Measurements from ENCODE around the gene DNAH6.

Gene DNAH6

DNA sequence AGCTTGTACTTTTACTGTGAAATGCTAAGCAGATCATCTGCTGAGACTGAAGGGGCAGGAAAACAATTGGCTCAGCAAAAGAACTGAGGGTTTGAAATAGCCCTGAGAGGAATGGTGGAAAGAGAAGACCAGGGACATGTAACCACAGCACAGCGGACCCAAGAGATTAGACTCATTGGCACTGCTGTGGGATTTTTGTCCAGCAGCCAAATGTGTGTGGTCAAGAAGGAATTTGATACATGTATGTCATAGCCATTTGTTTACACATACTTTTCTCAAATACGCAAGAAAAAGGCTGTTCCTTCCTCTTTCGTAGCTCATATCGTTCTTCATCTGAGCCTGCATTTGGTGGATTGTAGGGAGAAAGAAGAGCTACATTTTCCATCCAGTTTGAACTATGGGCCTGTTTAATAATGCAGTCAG is 290.8 kb downstream of the DNAH6 start:
- DNase-seq, result peak; percentile 23 to 53 (median 30)

DNA sequence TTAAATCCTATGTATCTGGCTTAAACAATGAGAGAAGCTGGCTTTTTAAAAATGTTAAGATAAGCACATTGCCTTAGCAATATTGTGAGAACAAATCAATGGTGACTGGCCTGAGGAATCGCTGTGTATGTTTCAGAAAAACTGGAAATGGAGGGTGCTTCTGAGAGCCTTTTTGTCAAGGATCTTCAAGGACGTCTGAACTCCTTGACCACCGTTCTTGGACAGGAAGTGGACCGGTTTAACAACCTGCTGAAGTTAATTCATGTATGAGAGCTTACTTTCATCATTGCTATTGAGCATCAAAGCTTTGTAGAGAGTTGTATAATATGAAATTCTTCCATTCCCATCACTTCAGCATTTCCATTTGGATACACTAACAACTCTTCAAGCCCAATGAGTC is 292.0 kb downstream of the DNAH6 start:
- DNase-seq, result no peak

DNA sequence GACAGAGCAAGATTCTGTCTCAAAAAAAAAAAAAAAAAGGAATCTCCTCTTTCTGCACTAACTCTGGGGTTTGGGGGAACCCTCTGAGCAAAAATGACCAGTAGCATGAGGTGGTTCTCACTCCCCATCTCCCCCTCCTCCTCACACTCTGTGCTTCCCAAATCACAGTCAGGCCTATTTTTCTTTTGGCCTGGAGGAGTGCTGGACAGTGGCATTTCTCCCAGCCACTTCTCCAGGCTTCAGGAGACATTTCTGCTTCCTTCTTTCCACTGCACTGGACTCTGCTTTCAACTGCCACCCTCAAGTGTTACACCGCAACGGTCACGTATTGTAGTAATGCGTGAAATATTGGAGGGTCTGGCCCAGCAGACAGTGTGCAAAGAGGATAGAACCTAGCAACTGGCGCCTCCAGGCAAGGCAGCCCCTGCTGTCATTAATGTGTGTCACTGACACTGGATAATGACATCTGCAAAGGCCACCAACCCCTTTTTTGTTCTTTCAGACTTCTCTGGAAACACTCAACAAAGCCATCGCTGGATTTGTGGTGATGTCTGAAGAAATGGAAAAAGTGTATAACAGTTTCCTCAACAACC is 295.6 kb downstream of the DNAH6 start:
- no peak for DNase-seq

DNA sequence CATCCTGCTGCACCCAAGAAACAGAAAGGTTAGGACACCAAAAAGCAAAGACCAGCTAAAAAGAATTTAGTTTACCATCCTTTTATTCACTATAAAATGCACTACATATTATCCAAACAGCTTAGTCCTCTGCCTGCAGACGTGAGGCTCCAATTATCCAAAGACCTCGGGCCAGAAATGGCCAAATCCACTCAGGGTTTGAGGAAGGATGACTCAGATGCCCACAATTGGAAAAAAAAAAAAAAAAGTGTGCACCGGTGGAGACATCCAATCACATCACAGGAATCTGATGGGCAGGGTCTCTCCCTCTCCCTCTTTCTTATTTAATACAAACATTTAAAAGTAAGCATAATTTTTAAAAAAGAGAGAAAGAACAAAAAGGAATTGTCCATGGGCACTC is 298.8 kb downstream of the DNAH6 start:
- DNase-seq, result no peak

DNA sequence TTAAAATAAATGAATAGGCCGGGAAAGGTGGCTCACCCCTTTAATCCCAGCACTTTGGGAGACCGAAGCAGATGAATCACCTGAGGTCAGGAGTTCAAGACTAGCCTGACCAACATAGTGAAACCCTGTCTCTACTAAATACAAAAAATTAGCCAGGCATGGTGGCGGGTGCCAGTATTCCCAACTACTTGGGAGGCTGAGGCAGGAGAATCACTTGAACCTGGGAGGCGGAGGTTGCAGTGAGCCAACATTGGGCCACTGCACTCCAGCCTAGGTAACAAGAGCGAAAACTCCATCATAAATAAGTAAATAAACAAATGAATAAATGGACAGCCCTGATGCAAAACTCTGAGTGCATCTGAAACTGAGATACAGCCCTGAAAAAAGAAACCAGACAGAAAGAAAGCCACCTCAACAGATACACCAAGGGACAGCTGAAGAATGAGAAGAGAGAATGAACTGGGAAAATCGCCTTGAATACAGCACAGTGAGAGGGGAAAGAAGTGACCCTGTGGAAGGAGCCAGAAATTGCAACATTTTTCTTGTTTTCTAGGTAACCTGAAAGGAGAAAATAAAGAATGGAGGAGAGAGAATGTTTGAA is 300.2 kb downstream of the DNAH6 start:
- no peak for DNase-seq

DNA sequence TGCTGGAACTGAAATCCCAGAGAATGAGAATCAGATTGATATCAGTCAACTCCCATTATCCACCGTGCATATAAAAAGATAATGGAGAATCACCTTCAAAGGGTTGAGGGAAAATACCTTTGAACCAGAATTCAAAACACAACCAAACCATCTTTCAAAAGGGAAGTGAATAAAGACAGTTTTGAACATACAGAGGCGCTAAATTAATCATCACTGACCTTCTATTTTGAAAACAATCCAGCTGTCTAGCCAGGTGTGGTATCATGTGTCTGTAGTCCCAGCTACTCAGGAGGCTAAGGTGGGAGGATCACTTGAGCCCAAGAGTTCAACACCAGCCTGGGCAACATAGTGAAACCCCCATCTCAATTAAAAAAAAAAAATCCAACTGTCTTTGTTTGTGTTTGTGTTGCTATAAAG is 300.9 kb downstream of the DNAH6 start:
- DNase-seq, result no peak

DNA sequence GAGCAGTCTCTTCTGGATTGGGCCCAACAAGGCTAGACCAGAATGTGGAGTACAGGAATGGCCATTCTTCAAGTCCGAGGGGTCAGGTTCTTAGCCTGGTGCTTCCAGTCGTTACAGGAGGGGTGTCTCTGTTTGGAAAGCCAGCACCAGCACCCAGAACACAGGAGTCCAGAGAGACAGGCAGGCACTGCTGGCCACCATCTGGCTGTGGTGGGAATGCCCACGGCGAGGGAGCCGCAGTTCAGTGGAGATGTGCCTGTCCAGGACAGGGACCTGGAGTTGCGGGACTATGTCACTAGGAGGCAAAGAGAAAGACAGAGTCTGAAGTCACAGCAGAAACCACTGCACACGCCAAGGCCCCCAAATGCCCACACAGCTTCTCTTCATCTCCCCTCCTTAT is 305.5 kb downstream of the DNAH6 start:
- DNase-seq, result no peak

DNA sequence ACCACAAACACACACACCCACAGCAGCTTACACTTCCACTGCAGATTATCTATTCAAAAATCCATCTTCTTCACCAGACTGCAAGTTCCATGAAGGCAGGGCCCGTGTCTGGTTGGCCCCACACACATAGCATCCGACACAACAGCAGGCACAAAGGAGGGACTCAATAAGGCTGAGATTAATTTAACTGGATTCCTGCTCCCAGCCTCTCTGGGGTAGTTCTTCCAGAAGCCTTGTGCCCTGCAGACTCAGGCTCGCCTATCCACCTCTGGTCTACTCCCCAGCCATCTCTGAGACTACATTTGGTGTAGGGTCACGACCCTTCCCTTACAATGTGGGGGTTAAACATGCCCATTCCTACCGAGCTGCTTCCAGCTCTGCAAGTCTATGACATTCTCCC is 306.9 kb downstream of the DNAH6 start:
- DNase-seq, result no peak

DNA sequence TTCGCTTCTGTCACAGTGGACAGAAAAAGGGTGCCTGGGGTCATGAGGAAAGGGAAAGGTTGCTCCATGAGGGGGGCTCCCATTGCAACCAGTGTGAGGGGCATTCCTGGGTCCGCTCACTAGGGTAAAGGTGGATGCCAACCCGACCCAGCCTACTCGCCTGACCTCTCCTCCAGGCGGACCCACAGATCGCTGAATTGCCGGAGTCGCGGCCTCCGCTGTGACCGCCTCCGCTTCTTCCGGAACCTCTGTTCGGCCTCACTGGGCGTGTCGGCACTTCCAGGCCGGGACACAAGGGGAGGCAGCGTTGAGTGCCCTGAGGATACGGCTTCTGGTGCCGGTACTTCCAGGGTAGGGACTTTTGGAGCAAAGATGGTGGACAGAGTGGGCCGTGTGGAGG is 307.5 kb downstream of the DNAH6 start:
- no peak for DNase-seq

DNA sequence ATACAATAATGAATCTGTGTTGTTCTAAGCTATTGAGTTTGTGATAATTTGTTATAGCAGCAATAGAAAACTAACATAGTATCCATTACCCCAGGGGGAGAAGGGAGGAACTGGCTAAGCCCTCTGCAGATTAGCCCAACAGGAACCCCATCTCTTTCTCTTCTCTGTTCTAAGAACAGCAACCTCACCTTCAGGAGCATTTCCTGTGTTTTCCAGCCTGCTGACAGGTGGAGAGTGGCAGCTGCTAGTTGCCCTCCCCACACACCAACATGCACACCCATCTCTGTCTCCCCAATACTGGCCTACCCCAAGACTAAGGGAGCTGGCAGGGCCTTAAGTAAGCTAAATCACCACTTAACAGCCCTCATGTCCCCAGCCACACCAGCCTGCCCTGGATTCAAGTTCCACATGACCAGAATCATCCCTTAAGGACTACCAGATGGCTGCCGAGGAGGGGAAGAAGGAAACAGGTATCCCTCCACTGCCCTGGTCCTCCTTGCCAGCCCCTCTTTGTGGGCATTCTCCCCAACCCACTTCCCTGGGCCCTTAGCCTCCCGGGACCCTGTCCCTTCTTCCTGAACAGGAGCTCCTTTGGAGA is 311.8 kb downstream of the DNAH6 start:
- DNase-seq, result no peak

DNA sequence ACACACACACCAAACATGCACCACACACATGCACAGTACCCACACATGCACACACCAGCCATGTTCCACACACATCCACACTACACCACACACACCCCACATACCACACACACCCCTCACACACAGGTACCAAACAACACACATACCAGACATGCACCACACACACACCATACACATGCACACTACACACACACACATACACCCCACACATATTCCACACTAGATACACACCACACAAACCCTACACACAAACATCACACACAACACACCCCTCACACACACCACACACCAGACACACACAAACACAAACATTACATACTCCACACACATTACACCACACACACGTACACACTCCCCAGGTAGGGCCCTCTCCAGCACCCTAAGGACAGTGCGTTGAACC is 313.4 kb downstream of the DNAH6 start:
- DNase-seq, result no peak

DNA sequence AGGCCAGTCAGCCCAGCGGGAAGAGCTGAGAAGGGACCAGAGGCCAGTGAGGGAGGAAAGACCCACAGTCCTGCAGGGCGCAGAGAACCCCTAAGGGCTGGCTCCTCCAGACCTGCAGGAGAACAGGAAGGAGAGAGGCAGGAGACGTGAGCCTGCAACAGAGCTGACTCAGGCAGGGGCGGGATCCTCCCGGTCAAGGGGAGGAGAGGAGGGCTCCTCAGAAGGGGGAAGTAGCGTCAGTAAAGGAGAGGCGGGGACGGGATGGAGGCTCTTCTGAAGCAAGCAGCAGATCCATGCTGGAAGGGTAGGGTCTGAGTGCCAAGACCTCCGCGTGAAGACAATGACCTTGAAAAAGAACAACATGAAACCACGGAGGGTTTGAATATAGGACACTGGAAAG is 313.8 kb downstream of the DNAH6 start:
- DNase-seq, result peak; percentile 86 to 94 (median 90)

DNA sequence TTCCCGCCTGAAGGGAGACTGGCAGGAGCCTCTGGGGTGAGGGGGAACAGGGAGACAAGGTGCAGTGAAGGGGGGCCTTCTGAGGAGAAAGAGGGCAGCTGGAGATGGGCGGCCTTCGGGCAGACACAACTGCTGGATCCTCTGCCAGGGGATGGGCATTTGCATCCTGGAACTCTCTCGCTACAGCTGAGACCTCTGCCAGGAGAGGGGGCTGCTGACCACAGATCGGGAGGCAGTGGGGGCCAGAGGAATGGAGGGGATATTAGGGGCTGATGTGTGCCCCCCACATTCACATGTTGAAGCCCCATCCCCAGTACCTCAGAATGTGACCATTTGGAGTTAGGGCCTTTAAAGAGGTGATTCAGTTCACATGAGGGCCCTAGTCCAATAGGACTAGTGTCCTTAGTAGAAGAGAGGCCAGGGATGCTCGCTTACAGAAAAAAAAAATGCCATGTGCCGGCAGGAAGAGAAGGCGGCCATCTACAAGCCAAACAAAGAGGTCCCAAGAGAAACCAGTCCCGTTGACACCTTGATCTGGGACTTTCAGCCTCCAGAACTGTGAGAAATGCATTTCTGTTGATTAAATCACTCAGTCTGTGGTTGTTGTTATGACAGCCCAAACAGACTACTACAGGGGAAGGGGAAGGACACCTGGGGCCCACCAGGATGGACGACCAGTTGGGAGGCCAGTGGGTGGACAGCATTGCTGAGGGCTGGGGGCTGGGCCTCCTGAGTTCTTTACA is 314.6 kb downstream of the DNAH6 start:
- no peak for DNase-seq

DNA sequence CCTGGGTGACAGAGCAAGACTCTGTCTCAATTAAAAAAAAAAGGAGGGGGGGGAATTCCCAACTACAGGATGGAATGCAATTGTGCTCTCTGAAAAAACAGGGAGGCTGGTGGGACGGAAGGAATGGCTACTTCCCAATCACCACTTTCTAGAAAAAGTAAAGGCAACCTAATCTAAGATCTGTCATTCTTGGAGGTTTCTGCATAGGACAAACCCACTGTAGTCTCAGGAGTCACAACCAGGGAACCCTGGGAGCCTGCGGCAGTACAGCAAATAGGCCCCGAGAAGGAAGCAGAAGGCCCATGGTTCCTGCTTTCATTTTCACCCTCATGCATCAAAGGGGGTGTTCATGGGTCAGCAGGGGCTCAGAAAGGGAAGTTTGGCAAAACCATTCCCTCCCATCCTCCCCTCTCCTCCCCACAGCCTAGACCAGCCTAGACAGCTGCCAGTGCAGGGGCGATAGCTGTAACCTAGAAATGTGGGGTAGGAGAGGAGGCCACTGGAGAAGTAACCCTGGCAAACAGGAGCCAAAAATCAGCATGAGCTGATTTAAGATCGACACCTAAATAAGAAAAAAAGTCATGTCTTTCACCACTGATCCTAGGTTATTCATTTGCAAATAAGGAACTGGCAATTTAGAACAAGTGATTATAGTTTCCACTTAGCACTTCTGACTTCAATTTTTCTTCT is 316.6 kb downstream of the DNAH6 start:
- DNase-seq, result peak; percentile 86 to 90 (median 87)

DNA sequence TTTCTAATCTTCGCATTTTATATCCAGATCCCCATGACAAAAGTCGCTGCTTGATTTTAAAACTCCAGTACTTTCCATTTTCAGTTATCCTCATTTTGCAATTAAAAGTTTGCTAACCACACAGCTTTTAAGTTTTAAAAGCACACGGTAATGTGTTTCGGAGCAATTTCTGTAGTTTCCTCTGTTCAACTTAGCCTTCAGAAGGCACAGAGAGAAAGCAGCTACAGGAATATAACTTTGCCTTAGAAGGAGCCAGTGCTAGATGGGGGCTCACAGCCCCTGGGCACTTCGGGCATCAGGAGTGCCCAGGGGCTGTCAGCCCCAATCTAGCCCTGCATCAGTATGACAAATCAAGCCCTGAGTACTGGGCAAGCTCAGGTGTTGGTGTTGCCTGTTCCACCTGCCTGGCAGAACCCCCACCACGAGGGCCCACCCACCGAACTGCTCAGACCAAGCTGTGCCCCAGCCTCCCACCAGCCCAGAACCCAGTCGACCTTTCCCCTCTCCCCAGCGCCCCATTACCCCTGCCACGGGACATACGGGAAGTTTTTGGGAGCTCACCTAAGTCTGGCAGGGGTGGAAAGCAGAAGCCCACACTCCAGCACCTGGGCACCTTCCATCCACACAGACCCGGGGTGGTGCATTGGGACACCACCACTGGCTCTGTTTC is 317.3 kb downstream of the DNAH6 start:
- DNase-seq, result no peak

DNA sequence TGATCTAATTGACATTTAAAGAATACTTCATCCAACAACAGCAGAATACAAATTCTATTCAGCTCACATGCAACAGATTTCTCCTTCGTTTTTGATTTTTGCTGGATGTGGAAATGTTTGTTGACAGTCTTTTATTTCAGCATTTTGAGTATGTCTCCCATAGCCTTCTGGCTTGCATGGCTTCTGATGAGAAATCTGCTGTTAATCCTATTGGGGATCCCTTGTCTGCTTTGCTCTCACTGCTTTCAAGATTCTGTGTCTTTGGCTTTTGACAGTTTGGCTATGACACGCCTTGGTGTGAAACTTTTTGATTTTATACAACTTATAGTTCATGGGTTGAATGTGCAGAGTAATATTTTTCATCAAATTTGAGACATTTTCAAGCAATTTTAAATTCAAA is 319.9 kb downstream of the DNAH6 start:
- no peak for DNase-seq

DNA sequence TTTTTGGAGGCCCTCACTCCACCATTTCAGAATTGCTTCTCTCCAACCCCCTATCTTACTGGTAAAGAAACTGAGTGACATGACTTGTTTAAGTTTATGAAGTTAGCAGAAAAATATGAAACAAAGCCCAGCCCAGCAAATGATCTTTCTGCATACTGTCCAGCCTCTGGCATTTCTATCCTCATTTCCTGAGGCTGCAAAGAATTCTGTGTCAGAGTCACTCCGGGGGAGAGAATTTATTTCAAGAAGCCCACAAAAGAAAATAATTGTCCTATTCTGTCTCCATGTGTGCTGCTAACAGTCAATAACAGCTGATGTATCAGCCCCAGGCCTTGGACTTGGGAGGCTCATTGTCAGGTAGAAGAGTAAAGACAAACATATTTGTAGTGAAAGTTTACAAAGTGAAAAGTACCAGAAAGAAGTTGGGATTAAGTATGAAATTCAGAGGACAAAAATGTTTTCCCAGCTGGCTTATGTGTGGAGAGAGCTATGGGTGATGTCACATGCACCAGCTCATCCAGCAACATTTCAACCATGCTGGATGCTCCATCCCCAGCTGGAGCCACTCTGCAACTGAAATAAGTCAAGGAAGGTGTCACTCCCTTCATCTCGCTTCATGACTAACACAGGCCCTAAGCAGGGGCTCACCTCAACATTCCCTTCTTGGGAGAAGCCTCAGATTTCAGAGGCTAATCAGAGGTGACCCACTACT is 322.3 kb downstream of the DNAH6 start:
- no peak for DNase-seq

DNA sequence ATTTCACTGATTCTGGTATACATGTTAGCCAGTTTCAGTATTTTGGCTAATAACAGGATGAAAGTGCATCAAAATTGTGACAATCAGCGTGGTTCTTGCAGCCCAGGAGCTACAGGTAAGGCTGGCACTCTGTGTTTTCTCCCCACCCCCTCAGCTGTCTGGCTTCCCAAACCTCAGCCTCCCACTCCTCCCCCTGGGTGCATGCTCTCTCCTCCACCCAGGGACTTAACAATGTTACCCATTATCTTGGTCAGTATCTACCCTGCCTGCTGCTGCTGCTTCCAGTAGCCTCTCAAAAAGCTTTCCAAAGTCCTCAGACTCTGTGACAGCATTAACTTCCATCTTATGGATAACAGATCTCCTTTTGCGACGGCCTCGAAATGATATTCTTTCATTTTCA is 323.6 kb downstream of the DNAH6 start:
- DNase-seq, result no peak

DNA sequence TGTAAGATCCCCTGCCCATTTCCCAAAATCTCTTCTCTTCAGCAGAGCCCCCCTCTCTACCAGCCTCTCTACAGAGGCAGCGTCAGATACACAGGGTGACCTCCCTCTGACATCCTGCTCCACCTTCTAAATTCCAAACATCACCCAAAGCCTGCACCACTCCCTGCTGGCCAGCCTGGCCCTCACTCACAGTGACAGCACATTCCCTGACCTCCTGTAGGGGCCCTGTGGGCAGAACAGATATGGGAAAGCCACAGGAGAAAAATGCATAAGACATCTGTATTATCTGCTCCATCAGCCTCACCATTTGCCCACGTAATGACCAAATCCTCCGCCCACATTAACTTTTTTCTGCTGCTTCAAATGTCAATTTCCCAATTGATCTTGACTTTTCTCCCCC is 324.0 kb downstream of the DNAH6 start:
- DNase-seq, result no peak

DNA sequence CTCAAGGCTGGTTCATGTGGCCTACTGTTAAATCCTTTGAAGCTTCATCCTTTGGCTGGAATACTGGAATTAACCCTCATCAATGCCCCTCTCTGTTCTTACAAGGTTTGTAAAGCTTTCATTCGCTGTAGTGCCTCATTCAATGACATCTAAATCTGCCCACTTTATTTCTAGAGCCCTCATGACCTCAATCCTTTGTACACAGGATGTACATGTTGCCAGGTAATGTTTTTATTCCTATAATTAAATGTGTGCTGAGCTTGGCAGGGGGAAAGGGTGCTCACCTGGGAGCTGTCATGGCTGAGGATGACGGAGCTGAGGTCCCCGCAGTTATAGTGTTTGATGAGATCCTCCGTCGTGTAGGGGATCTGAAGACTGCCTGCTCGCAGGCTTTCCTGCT is 325.3 kb downstream of the DNAH6 start:
- DNase-seq, result no peak

DNA sequence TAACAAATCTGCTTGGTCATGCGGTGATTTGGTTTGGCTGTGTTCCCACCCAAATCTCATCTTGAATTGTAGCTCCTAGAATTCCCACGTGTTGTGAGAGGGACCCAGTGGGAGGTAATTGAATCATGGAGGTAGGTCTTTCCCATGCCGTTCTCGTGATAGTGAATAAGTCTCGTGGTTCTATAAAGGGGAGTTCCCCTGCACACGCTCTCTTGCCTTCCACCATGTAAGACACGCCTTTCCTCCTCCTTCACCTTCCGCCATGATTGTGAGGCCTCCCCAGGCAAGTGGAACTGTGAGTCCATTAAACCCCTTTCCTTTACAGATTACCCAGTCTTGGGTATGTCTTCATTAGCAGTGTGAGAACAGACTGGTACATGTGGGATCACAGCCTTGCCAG is 327.8 kb downstream of the DNAH6 start:
- no peak for DNase-seq

DNA sequence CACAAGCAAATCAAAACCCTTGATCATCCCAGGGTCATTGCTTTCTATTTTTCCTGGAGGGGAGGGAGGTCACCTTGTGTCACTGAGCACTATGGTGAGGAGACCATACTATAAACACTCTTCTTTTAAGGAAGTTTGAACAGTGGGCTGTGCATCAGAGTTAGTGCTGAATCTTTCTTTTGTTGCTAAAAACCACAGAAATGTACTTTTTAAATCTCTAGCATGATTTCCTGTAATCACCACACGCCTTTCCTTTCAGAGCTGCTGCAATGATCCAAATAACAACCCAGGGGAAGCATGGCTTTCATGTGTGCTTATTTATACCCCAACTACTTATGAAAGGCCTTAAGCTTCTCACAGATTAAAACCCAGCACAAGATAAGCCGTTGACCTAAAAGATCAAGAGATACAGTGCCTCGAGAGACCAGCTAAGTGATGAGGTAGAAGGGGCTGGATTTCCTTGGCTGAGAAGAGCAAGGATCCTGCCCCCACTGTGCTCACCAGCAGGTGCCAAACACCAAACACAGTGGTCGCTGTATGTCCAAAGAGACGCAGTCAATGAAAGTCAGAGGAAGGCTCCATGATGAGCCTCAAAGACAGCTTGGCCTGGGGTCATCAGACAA is 329.9 kb downstream of the DNAH6 start:
- peak; percentile 16 to 54 (median 36) for DNase-seq

Data from suppressor macrophage treated with lipopolysaccharide for 1 hour (primary cell).